NCI-H446 treated with DMSO at 0.1 percent for 48 hours (cell line): ENCODE measurements around the gene TNS3.

Source experiments
- DNase-seq: peaks from one replicate; lab custom pipeline; 2025; lab: John Stamatoyannopoulos, UW

TNS3 gene

DNA sequence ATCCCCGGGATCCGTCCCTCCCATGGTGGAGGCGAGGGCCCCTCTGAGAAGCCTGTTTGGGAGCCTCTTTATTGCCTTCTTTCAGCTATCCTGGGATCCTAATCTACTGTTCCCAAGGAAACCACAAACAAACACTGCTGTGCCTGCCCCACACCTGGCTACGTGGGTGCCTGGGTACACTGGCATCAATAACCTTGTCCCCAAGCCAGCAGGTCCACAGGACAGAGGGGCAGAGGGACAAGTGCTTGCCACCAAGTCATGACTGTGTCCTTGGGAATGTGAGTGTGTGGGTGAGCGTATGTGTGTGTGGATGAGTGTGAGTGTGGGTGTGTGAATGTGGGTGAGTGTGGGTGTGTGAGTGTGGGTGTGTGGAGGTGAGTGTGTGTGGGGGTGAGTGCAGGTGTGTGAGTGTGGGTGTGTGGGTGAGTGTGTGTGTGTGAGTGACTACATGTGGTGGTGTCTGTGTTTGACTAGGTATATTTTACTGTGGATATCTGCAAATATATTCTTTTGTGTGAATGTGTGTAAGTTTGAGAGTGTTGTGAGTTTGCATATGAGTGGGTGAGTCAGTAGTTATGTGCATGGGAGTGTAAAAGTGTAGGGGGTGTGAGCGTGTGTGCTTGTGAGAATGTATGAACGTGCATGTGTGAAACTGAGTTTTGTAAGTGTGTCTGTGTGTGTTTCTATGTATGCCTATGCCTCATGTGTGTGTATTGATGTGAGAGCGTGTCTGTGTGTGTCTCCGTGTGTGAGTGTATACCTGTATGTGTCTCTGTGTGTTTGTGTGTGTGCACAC lies 96.1 kb downstream of the TNS3 start:
- DNase-seq: no peak

DNA sequence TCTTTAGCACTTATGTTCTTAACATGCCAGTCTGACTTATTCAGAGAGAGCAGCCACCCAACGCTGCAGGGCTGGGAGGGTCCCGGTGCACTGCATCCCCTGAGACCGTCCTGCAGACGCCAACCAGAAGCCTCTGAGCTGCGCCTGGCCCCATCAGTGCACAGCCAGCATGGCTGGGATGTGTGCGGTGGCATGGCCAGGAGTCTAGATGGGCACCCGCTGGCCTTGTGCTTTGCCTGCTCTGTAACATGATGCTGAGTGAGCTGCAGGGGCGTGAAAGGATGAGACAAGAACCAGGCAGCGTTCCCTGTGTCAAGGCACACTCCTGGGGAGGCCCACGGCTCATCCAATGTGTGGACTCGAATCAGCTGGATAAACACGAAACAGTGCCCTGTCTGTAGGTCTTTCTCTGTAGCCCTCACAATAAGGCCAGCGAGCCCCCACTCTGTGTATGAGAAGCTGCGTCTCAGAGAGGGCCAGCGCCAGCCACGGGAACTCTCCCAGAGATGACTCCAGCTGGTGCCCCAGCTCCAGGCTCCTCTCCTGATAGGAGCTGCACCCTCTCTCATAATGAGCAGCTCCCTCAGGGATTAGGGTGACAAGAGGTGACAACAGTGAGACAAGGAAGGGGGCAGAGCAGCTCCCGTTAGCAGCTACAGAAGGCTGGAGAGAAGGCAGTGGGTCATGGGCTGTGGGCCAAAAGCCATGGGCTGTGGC lies 96.8 kb downstream of the TNS3 start:
- no peak for DNase-seq

DNA sequence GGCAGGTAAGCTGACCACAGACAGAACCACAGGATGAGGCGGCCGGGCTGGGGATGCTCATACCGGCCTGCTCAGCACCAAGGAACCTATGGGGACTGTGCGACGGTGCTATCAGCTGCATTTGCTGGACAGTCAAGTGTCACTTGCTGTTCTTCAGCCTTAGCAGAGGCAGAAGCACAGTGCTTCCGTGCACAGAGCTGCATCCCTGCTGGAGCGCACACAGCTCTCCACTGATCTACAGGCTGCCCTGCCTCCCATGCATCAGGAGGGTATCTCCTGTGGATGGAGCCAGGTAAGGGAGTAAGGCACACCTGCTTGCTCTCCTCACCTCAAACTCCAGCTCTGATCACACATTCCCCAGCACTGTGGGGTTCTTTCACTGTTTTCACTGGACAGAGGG lies 97.5 kb downstream of the TNS3 start:
- DNase-seq: no peak

DNA sequence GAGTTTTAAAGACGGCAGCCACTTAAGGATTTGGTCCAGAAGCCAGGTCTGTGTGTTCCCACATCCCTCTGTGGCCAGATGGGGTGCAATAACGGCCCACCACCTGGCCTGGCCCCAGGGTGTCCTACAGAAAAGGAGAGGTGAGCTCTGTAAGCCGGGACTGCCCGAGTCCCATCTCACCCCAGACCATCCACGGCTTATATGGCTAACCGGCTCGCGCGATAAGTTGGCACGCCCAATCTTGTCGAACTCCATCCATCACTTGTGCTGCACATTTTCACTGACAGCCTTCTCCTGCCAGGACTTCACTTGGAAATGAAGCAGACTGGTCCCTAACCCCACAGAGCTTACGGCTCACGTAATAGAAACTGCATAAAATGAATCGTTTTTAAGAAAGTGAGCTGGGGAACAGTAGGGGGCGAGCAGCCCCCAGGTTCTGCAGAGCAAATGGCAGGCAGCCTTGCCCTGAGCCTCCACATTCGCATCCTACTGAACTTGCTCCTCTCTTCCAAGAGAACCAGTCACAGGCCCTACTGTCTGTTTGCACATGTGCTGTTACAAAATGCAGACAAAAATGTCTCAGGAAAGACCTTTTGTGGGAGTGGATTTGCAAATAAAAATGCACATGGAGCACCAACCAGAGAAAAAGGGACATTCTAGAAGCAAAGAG lies 98.2 kb downstream of the TNS3 start:
- DNase-seq: no peak

DNA sequence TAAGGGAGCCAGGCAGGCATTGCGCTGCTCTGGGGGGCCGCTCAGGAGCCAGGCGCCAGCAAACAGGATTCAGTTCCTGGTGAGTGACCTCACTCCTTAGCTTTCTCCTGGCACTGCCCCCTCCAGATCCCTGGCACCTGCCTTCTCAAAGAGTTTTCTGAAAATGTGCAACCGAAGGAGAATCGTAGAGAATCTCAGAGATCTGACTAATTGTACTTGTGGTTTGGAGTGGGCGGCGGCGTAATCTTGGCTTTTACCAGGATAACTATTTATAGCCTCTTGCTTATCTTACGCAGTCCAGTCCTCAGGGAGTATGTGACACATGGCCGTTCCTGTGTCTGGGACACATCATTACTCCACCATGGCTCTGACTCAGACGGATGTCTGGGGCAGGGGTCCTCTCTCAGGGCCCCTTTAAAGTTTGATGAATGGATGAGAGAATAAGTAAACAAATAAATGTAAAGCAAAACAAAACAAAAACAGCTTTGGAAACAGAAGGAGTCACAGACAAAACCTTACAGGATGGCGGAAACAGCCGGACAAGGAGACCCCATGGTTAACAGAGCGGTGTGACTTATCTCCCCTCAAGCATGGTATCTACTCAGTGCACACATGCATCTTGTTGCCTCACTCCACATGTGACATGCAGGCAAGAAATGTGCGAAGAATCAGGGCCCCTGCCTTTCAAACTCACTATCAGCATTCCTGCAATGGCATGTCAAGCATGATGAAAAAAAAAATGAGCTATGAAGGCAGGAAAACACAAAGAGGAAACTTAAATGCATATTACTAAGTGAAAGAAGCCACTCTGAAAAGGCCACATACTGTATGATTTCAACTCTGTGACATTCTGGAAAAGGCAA lies 99.7 kb downstream of the TNS3 start:
- DNase-seq: no peak

DNA sequence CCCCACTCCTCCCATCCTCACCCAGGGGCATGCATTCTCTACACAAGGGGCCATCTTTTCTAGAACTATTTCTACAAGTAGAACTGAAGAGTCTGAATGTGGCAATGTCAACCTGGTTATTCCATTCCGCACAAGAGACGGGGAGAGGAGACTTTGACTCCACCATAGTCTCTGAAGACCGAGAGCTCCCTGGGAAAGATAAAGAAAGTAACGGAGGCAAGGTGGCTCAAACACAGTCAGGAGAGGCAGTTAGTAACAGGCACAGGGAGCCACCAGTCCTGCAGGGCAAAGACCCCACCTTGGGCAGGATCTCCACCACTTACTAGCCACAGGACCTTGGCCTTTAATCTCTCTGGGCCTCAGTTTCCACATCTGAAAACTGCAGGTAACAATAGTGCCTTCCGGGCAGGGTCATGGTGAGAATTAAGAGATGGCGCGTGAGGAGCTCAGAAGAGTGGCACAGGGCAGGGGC lies 100.3 kb downstream of the TNS3 start:
- no peak for DNase-seq

DNA sequence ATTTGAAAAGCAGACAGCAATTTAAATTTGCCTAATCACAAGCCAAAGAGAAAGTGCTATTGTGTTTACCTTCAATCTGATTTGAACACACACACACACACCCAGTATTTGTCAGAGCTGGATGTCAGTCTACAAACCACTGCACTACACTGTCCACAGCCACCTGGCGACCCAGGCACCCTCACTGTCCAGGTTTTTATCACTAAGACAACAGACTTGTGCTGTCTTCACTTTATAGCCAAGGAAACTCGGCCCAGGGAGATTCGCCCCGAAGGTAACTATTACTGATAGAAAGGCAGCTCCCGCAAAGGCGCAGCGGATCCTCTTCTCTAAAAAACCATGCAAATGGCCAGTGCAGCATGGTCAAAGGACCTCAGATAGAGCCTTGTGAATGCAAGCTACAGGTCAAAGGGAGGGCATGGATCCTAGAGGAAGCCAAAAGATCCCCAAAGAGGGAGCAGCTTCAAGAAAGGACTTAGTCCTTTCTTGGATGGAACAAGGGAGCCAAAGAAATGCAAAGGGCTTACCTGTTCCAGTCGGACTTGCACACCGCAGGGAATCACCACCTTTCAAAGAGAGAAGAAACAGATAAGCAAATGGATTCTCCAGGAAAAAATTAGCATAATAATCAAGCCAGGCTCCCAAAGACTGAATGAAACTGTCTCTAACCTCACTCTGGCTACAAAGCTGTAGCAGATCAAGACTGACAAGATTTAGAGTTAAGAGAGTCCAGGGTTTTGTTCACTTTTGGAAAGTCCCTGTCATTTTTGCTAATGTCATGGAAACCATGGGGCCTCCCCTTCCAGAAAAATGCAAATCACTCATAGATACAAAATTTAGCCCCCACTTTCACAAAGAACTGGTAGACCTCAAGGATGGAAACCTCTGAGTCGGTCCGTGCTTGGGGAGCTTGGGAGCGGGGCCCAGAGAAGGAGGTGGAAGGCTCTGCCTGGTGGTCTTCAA lies 101.1 kb downstream of the TNS3 start:
- DNase-seq: no peak

DNA sequence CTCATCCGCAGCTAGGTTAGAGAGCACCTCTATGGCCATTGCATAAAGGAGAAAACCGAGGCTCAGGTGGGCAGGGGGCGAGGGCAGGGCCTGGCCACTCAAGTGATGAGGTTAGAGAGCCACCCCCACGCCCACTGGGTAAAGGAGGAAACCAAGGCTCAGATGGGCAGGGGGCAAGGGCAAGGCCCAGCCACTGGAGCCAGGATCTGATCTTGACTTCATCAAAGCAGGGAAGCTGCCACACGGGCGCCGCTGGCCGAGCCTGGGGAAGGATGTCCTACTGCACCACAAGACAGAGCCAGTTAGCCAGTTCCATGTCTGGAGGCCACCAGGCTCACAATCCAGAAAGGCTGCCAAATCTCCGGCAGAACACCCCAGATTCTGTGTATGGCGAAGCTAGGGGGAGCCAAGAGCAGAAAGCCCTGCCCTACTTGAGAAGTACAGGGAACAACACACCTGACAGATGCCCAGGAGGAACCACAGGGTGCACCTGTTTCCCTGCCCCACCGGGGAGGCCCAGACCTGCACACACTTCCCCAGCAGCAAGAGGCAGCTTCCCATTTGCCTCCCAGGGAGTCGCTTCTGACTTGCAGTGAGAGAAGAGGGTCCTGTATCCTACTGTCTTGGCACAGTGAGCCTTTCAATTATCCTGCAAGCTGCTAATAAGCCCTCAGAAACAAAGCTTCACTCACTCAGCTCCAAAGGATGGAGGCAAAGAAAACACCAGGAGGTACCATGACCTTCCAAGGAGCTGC lies 101.9 kb downstream of the TNS3 start:
- no peak for DNase-seq

DNA sequence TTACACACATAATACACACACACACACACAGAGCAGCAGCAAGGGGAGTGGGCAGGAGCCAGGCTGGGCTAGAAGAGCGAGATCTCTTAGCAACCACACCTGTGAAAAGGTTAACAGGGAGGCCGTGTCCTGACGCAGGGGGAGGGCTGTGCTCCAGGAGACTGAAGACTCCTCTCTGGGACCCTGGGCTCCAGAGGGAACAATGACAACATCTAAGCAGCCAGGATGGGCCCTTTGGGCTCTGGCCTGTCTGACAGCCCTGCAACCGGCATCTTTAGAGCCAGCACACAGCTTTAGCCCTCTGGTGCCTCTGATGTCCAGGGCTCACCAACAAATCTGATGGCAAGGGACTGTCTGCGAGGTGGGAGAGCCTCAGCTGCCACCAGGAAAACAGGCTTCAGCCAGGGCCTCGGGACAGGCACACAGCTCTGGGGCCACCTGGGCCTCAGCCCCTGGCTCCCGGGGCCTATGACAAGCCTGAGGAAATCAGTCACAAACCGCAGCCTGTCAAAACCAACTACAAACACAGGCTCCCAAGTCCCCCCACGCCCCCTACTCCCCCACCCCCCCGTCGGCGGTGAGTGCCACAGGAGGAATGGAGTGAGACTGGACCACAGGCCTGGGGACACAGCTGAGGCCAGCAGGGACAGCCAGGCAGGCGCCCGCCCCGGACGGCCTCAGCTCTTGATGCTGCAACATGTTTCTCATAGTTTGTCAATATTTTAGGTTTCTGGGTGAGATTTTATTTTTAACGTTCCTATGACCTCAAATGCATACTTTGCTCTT lies 102.8 kb downstream of the TNS3 start:
- DNase-seq: no peak

DNA sequence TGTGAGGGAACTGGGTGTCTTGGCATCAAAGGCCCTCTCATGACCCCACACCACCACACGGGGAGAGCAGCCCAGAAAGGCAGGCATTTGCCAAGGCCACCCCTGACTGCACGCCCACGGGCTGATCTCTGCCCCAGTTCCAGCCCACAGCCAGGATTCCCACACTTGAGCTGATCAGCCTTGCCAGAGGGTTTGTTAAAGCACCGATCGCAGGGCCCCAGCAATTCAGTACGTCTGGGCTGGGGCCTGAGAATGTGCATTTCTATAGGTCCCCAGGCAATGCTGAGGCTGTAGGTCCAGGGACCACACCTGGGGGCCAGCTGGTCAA lies 103.9 kb downstream of the TNS3 start:
- no peak for DNase-seq

DNA sequence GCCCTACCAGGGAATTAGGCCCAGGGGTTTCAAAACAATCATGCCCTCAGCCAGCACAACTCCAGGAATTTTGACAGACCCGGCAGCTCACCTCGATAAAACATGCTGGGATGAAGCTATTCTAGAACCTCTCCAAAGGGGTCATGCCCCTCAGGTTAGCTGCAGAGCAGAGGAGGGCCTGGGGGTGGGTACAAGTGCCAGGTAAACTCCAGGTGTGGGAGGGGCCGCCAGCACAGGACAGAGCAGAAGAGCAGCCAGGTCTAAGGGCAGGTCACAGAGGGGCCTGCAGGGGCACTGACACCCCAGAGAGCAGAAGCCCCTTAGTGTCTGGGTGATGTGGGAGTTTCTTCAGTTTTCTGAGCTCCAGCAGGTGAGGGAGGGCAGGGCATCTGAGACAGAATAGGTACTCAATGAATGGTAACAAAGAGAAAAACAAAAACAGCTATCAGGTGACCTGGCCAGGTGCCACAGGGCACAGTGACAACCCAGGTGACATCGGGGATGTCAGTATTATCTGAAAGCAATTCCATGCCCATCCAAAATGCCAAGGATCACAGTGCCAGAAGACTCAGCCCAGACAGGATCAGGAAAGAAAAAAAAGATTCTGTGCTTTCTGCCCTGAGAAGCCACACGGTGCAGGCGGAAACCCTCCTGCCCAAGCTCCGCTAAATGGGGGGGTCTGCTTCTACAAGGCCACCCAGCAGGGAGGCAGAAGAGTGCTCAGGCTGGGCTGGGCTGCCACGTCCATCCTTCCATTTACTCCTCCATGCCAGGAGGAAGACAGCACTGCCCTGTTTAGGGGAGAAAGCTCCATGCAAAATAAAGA lies 104.5 kb downstream of the TNS3 start:
- DNase-seq: no peak

DNA sequence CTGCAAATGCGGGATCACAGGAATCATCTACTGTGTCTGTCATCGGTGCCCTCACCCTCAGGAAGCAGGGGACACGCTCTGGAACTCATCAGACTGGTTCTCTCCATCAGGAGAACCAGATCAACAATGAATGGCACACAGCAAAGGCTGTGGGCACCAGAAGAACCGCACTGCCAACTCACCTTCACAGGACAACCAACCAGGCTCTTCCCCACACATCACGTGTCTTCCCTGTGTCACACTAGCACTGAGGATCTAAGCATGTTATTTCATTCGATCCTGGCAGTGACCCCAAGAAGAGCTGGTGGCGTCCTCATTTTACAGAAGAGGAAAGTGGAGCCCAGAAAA lies 106.1 kb downstream of the TNS3 start:
- DNase-seq: no peak

DNA sequence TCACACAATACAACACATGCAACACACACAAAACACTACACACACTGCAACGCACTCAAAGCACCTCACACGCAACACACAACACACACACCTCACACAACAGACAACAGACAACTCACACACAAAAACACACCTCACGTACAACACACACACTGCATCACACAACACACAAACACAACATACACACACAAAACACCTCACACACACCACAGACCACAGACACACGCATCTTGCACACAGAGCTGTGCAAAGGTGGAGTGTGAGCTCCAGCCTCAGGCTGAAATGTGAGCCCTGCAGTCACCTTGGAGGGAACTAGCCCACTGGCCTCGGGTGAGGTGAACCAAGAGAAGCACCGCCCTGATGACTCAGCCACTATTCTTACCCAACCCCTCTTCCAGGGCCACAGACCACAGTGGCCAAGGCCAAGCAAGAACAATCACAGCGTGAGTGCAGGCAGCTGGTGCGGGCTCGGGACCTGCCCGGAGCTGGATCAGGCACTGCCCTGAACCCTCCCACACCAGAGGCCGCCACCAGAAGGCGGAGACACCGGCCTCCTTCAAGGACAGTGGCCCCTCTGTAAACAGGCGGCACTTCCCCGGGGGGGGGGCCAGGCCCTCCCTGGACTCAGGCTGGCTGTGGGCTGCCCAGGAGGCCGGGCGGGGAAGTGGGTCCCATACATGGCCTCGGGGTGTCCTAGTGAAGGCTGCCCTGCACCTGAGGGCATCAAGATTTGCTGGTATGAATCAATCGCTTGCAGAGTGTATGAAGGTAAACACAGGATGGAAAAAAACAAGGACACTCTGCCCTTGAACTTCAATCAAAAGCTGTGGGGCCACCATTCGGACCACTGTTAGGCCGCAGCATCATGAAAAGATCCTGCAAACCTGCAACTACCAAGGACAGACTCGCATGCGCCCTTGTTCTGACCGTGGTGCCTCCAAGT lies 106.7 kb downstream of the TNS3 start:
- DNase-seq: no peak

DNA sequence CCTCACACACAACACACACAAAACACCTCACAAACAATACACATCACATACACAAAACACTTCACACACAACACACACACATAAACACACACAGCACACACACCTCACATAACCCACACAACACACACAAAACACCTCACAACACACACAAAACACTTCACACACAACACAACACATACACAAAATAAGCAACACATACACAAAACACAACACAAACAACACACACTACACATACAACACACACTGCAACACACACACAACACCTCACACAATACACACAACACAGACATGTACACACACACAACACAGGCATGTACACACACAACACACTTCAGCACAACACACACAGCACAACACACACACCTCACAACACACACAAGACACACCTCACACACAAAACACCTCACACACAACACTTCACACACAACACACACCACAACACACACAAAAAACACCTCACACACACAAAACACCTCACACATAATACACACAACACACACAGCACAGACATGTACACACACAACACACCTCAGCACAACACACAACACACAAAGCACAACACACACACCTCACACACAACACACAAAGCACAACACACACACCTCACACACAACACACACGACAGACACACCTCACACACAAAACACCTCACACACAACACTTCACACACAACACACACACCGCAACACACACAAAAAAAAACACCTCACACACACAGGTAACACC lies 107.5 kb downstream of the TNS3 start:
- no peak for DNase-seq

DNA sequence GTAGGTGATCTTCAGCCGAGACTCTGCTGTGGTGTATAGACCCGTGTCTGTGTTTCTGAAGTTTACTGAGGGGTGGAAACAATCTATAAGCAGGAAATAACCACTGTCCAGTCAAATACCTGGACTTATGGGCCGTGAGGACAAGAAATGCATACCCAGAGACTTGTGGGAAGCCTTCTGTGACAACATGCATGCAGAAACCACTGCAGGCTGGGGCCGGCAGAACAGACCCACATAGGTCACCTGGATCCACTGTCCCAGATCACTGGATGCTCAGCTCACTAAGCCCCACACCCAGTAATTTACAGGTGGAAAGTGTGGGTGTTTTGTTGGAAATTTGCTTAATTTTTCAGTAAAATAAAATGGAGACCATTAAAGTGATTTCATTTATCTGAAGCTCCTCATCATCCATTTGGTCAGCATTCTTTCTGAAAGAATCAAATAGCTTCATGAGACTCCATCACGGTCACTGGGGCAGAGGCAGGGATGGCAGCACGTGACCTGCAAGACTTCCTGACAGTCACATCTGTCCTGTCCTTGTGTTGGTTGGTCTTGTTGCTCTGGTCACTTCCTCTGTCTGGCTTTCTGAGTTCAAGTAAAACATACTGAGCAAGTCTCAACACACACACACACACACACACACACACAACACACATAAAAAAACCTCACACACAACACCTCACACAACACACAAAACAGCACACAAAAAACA lies 108.3 kb downstream of the TNS3 start:
- DNase-seq: no peak
